Small intestine (tissue), 7 donors: Measurements from ENCODE around the gene TCF4. TPM values are rescaled to one million over a fixed set of nuclear protein-coding genes. Genes with fewer than 3 reads are reported as not detected.
A peak's percentile ranks its signal among the peaks of the same experiment; 100 is the strongest.

ENCODE experiments used
- DNase-seq, 2 donors: peaks; one replicate each; pipeline versions ENCODE4 v3.0.0 to v3.0.0-alpha.2; 2013
- FAIRE-seq: peaks from 2 replicates; lab custom pipeline; 2012; peaks lifted over from hg19 to GRCh38; lab: Jason Lieb, UNC
- H3K27ac ChIP-seq, 3 donors: one replicate each; pipeline ENCODE4 v1.5.1; 2013; ENCODE audit warnings: low read length in 2 of 3, mild to moderate bottlenecking in 2 of 3, control low read depth in 1 of 3, inconsistent platforms in 1 of 3, low read depth in 1 of 3, moderate library complexity in 1 of 3
- H3K27me3 ChIP-seq, 3 donors: one replicate each; pipeline ENCODE4 v1.6.1; 2013; ENCODE audit warnings: low read length in 3 of 3, inconsistent platforms in 1 of 3; ENCODE audit not compliant: control insufficient read depth in 3 of 3, insufficient read depth in 3 of 3
- H3K36me3 ChIP-seq, 3 donors: one replicate each; pipeline ENCODE4 v1.6.1; 2013; ENCODE audit warnings: low read length in 3 of 3, inconsistent platforms in 1 of 3, low read depth in 1 of 3, mild to moderate bottlenecking in 1 of 3, moderate library complexity in 1 of 3; ENCODE audit not compliant: control insufficient read depth in 3 of 3, insufficient read depth in 2 of 3
- H3K4me1 ChIP-seq, 3 donors: one replicate each; pipeline ENCODE4 v1.6.1; 2013; ENCODE audit warnings: low read length in 2 of 3, inconsistent platforms in 1 of 3, low read depth in 1 of 3, mild to moderate bottlenecking in 1 of 3, moderate library complexity in 1 of 3; ENCODE audit not compliant: control insufficient read depth in 3 of 3, insufficient read depth in 2 of 3
- H3K4me3 ChIP-seq, 3 donors: one replicate each; pipeline ENCODE4 v1.5.1; 2013; ENCODE audit warnings: low read length in 3 of 3, control low read depth in 1 of 3, inconsistent platforms in 1 of 3, low read depth in 1 of 3, mild to moderate bottlenecking in 1 of 3, moderate library complexity in 1 of 3
- H3K9me3 ChIP-seq, 2 donors: one replicate each; pipeline ENCODE4 v1.6.1; 2013; ENCODE audit warnings: low read depth in 1 of 2, low read length in 1 of 2; ENCODE audit not compliant: control insufficient read depth in 2 of 2, insufficient read depth in 1 of 2
- WGBS, 3 donors: extraction: QIAGEN DNeasy Blood & Tissue Kit; methylation state at CpG; one replicate each; pipeline ENCODE4 v1.1.7; 2013; 5-methylcytosine and 5-hydroxymethylcytosine counted together
- polyA plus RNA-seq, 4 donors: library from polyadenylated mRNA; stranded (reverse) in 3 of 4; unstranded in 1 of 4; fragments of 200-250 nt in 3 of 4; fragments of 120-200 nt in 1 of 4; gene quantifications; one replicate each; pipeline versions ENCODE4 v1.2.1 to v1.2.3, GENCODE V29; 2013
- donor health status: healthy with polysubstance abuse.
- donor health status: control.
- donor health status: control.
- donor health status: Bipolar disorder and iron deficiency.
- donor health status: healthy.

TCF4 gene
- polyA plus RNA-seq, 4 donors, result 0.67 to 23.7 (median 11.5) TPM

DNA sequence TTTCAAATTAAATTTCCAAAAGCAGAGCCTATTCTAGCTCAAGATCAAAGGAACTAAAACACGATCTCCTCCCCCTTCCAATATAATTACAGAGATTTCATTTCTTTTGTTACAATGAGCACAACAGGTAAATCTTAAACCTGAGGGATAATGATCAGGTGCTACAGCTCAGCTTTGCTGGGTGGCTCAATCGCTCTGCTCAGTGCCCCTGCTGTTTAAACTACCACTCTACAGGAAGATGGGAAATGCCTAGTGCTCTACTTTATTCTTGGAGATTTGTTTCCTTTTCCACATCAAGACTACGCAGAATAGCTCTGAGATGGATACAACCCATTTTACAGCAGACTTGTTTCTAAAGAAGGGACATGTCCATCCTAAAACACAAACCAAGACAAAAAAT lies 162.3 kb downstream of the TCF4 start:
- H3K27ac ChIP-seq, result no peak overlapping the region
- H3K36me3 ChIP-seq, result no peaks in the 10 kb centered on the region
- 67 to 86% (median 67%) methylated on average over 3 of the region's 3 CpGs for WGBS, 3 donors
- no peaks in the 10 kb centered on the region for H3K4me1 ChIP-seq
- no peak overlapping the region for H3K4me3 ChIP-seq
- H3K27me3 ChIP-seq, result no peaks in the 10 kb centered on the region
- no peaks in the 10 kb centered on the region for H3K9me3 ChIP-seq
- no peak for DNase-seq
- FAIRE-seq, result no peak

DNA sequence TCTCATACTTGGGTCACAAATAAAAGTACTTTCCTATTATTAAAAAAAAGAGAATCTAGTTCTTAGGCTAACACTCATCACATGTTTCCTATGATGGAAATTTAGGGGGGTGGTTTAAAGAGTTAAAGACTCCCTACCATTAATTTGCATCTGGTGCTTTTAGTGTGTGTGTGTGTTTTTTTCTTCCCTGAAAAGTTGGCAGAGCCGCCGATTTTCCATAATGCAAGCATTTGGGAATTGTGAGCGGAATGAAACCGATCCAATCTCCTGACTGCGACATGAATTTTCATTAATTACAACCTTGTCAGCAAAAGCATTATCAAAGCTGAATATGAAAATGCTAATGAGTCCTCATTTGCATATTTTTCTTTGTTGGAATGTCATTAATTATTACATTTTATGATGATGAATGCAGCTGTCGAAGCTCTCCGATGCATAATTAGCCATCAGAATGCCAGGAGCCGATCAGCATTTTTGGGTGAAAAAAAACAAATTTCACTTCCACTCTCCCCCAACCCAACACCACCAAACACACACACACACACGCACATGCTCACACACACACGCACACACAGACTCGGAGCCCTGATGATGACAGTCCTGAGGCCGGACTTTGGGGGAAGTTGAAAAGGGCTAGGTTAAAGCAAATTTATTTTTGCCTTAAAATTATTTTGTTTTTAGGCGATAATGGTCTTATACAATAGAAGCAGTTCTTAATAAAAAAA lies 165.4 kb downstream of the TCF4 start:
- Histone ChIP-seq H3K36me3 (no peaks in the 10 kb centered on the region), H3K27ac (peak overlapping the region in 2 of 3 donors; percentile 0 to 83), H3K4me3 (peak overlapping the region in 1 of 3 donors; percentile 1), H3K9me3 (no peaks in the 10 kb centered on the region), H3K27me3 (no peaks in the 10 kb centered on the region), H3K4me1 (no peaks in the 10 kb centered on the region)
- DNase-seq (no peak), FAIRE-seq (no peak)
- WGBS, 3 donors, result 48 to 82% (median 73%) methylated on average over 13 of the region's 13 CpGs

DNA sequence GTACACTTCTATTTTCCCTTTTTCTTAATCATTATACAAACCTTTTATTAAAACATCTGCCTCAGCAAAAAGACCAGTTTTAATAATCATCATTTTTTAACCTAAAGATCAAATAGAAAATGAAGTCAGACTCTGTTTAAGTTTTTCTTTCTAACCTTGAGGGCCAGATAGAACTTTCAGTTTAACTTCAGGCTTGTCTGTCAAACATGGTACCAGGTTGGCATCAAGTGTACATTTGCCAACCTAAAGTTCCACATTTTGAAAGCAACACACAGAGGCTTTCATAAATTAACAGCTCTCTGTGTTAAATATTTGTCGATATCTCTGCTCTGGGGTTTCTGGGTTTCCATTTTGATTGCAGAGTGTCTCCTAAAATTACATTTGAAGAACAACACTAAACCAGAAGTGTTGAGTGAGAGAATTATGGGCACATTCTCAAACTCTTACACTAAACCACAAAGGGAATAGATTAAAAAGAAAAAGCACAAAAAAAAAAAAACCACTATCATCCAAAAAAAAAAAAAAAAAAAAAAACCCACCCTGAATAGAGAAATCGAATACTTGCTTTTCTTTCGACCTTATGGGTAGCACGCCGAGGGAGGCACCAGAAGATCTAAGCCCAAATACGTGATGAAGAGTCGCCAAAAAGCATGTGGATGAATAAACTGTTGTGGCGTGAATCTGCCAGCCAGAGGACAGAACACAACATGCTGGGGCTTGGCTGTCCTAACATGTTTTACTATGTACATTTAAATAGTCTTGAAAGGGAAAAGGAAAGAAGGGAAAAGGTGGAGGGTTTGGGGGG lies 166.2 kb downstream of the TCF4 start:
- Histone ChIP-seq H3K4me1 (no peaks in the 10 kb centered on the region), H3K27me3 (no peaks in the 10 kb centered on the region), H3K36me3 (no peaks in the 10 kb centered on the region), H3K4me3 (no peak overlapping the region), H3K27ac (peak overlapping the region in 2 of 3 donors; percentile 9 to 84), H3K9me3 (no peaks in the 10 kb centered on the region)
- FAIRE-seq, result no peak
- WGBS, 3 donors, result 59 to 82% (median 67%) methylated on average over 8 of the region's 8 CpGs
- no peak for DNase-seq

DNA sequence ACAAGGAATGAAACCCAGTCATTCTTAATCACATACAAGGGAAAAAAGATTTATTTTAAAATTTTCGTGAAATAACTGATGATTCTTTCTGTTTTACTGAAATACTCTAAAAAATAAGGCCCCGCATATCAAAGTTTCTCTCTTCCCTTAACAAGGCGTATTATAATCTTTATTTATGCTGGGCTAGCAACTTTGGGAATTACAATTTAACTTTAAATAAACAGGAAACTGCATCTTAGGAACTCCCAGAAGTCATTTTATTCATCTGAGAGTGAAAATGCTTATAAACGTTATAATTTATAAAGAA lies 166.7 kb downstream of the TCF4 start:
- Histone ChIP-seq H3K27me3 (no peaks in the 10 kb centered on the region), H3K9me3 (no peaks in the 10 kb centered on the region), H3K36me3 (no peaks in the 10 kb centered on the region), H3K4me1 (no peaks in the 10 kb centered on the region), H3K27ac (peak overlapping the region in 1 of 3 donors; percentile 9), H3K4me3 (no peak overlapping the region)
- WGBS, 3 donors, result 53 to 76% (median 69%) methylated on average over 4 of the region's 4 CpGs
- FAIRE-seq (no peak), DNase-seq (no peak)

DNA sequence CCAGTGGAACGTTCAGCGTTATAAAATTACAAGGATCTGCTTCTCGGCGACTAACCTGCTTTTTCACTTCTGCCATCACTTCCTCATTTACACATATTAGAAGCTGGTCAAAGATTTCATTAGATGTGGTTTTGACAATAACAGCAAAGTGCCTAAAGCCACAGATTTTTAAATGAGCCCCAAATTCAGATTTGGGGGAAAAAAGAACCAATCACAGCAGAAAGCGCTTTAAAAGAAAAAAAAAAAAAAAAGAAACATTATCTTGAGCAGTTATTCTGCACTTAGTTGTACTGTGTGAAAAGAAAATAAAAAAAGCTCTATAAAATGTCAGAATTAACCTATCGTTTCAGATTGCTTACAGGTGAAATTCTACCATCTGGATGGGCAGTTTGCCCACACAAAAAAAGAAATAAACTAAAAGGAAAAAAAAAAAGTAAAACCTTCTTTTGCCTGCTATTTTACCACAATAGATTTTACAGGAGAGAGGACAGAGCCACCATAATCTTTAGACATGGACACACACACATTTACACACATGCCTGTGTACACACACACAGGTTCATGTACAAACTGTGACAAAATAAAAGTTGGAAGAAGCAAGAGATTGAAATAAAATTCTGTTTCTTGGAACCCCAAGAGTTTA lies 167.2 kb downstream of the TCF4 start:
- no peaks in the 10 kb centered on the region for H3K4me1 ChIP-seq
- DNase-seq (no peak), FAIRE-seq (no peak)
- 32 to 40% (median 40%) methylated on average over 6 of the region's 6 CpGs for WGBS, 3 donors
- H3K36me3 ChIP-seq, result no peaks in the 10 kb centered on the region
- H3K27me3 ChIP-seq, result no peaks in the 10 kb centered on the region
- no peak overlapping the region for H3K4me3 ChIP-seq
- no peaks in the 10 kb centered on the region for H3K9me3 ChIP-seq
- peak overlapping the region in 2 of 3 donors; percentile 26 to 77 for H3K27ac ChIP-seq

DNA sequence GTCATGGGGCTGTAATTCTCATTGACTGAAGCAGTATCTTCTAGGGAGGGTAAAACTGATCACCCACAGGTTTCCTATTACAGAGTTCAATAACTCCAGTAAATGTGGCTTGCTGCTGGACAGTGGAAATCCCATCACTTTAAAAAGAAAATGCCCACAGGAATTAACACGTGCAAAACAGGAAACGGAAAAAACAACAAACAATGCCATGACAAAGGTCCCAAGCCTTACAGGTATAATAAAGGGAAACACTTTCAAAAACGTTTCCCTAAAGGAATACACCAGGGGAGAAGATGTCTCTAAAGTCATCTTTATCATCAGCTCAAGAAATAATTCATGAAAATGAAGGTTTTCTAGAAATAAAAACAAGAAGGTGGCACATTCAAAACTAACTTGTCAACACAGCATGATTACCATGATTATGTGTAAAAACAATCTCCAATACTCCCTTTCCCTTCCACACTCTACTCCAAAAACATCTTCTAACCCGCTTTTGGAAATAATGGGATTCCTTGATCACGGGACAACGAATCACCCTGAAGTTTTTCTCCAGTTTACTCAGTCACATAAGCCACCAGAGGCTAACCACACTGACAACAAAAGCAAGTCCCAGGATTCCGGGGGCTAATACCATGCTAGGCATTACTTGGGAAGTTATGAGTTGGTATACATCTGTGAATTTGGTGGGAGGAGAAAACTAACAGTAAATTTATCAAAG lies 167.9 kb downstream of the TCF4 start:
- peak overlapping the region in 2 of 3 donors; percentile 22 to 79 for H3K27ac ChIP-seq
- H3K9me3 ChIP-seq, result no peaks in the 10 kb centered on the region
- H3K4me1 ChIP-seq, result no peaks in the 10 kb centered on the region
- no peak for FAIRE-seq
- no peak for DNase-seq
- no peaks in the 10 kb centered on the region for H3K36me3 ChIP-seq
- H3K4me3 ChIP-seq, result no peak overlapping the region
- H3K27me3 ChIP-seq, result no peaks in the 10 kb centered on the region
- WGBS, 3 donors, result 26 to 41% (median 41%) methylated on average over 7 of the region's 7 CpGs

DNA sequence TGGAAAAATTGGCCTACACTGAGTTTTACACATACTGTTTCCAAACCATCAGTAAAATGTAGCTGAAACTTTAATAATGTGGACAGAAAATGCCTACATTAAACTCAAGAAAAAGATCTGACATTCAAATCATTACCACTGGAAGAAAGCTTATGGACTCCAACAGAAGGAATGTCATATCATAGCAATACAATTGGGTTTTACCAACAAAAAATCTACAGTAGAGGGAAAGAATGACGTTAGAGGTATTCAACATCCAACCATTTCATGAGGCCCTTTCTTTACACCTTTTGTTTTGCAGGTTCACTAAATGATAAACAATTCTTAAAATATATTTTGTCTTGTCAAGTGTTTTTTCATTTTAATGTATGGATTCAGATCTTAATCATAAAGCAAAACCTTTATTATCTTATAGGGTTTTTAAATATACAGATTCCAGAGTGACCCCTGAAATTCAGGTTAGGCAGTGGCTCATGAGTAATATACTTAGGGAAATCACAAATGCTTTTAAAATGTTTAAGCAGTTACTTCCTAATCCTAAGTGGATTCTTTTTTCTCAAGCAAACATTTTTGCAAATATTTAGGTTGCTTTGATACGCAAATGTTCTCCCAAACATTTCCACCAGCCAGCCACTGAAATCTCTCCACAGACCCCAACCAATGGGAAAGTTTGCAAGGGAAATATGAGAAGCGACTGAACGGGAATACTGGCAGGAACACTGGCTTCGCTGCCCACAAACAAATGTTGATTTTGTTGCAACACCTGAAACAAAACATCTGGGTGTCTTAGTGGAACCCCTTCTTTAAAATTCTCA lies 168.7 kb downstream of the TCF4 start:
- Histone ChIP-seq H3K27ac (peak overlapping the region in 1 of 3 donors; percentile 79), H3K9me3 (no peaks in the 10 kb centered on the region), H3K4me1 (no peaks in the 10 kb centered on the region), H3K27me3 (no peaks in the 10 kb centered on the region), H3K36me3 (no peaks in the 10 kb centered on the region), H3K4me3 (no peak overlapping the region)
- WGBS, 3 donors, result 55 to 81% (median 75%) methylated on average over 5 of the region's 5 CpGs
- DNase-seq (no peak), FAIRE-seq (no peak)
